Common myeloid progenitor, CD34-positive (primary cell): Measurements from ENCODE around the gene RUNDC3A.

ENCODE experiments used
- CTCF ChIA-PET: fragments of 350-600 bp; sonication (Branson Sonifier 250); formaldehyde crosslinking; loops from one replicate; lab custom pipeline; 2021; ENCODE audit warnings: antibody characterized with exemption; lab: Charles Lee
- POLR2A ChIA-PET: fragments of 350-600 bp; sonication (Branson Sonifier 250); formaldehyde crosslinking; loops from one replicate; lab custom pipeline; 2021; ENCODE audit warnings: antibody characterized with exemption; lab: Charles Lee
- DNase-seq, 3 donors: peaks; one replicate each; pipeline versions ENCODE4 v3.0.0 to v3.0.0-alpha.2; 2013
- H3K27ac ChIP-seq, 2 experiments: 1 replicate in 1 of 2; 2 replicates in 1 of 2; pipeline ENCODE4 v1.7.0; 2013; ENCODE audit warnings: inconsistent platforms in 2 of 2, low read length in 2 of 2, mild to moderate bottlenecking in 2 of 2, low read depth in 1 of 2, moderate library complexity in 1 of 2; ENCODE audit not compliant: severe bottlenecking in 2 of 2, insufficient read depth in 1 of 2, poor library complexity in 1 of 2
- H3K27me3 ChIP-seq, 5 experiments: replicated peaks in 2 of 5; 1 replicate in 3 of 5; 2 replicates in 2 of 5; pipeline versions ENCODE4 v1.6.1 to v1.7.0; 2013; ENCODE audit warnings: low read length in 4 of 5, mild to moderate bottlenecking in 2 of 5, moderate library complexity in 2 of 5, inconsistent platforms in 1 of 5; ENCODE audit not compliant: insufficient read depth in 5 of 5, control insufficient read depth in 4 of 5
- H3K36me3 ChIP-seq, 4 experiments: 1 replicate in 2 of 4; 2 replicates in 2 of 4; pipeline versions ENCODE4 v1.6.1 to v1.7.0; 2013; ENCODE audit warnings: low read length in 3 of 4, control low read depth in 1 of 4, mild to moderate bottlenecking in 1 of 4; ENCODE audit not compliant: control insufficient read depth in 4 of 4, insufficient read depth in 4 of 4
- H3K4me1 ChIP-seq, 4 experiments: 1 replicate in 3 of 4; 2 replicates in 1 of 4; pipeline versions ENCODE4 v1.6.1 to v1.7.1; 2013; ENCODE audit warnings: low read length in 3 of 4, mild to moderate bottlenecking in 3 of 4, control low read depth in 1 of 4, inconsistent platforms in 1 of 4, moderate library complexity in 1 of 4; ENCODE audit not compliant: control insufficient read depth in 4 of 4, insufficient read depth in 4 of 4; ENCODE audit errors: control extremely low read depth in 1 of 4
- H3K4me3 ChIP-seq, 7 experiments: 1 replicate in 4 of 7; 2 replicates in 3 of 7; pipeline versions ENCODE4 v1.5.1 to v1.7.0; 2013; ENCODE audit warnings: mild to moderate bottlenecking in 7 of 7, low read length in 6 of 7, moderate library complexity in 6 of 7, inconsistent platforms in 2 of 7, low read depth in 2 of 7, control low read depth in 1 of 7; ENCODE audit not compliant: insufficient read depth in 4 of 7, control insufficient read depth in 1 of 7; ENCODE audit errors: extremely low read depth in 1 of 7
- H3K9me3 ChIP-seq, 5 experiments: 1 replicate in 4 of 5; 2 replicates in 1 of 5; pipeline versions ENCODE4 v1.6.1 to v1.7.1; 2013; ENCODE audit warnings: low read length in 4 of 5, mild to moderate bottlenecking in 2 of 5, inconsistent platforms in 1 of 5, low read depth in 1 of 5, moderate library complexity in 1 of 5; ENCODE audit not compliant: control insufficient read depth in 4 of 5, insufficient read depth in 2 of 5; ENCODE audit errors: control extremely low read depth in 1 of 5
- WGBS: methylation state at CpG from one replicate; pipeline ENCODE4 v1.1.5; 2013; ENCODE audit not compliant: insufficient coverage; 5-methylcytosine and 5-hydroxymethylcytosine counted together

Gene RUNDC3A

DNA sequence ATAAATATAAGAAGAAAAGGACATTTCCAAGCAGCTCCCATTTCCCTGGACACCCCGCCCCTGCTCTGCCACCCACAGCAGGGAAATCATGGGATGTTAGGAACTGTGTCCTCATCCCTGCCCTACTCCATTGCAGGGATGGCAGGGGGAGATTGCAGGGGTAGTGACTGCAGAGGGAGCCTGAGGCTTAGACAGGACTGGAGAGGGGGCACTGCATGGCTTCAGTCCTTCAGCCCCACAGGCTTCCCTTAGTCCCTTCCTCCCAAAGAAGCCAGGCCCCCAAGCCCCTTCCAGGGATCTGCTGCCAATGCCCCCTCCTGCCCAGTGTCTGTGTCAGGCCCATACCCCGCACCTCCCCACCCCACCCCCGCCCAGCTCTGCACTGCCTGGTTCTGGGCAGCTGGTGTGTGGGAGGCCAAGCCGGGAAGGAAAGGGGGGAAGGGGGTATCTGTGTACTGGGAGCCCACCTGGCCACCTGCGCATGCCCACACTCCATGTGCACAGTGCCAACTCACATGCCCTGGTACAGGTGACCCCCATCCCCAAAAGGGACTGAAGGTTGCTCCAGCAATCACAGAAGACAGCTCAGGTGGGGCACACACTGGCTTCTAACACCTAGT is 3.3 kb downstream of the RUNDC3A start:
- CTCF ChIA-PET = interaction anchor here (1.1 to 2.7 kb wide), 2 partner anchors 17 to 101 kb away, joined by 3 to 11 read pairs; no protein-coding TSS in a partner anchor
- H3K27ac ChIP-seq = no peak overlapping the region
- H3K4me3 ChIP-seq = no peak overlapping the region
- no peak for DNase-seq
- peaks cover 2 to 47% (median 30%) of the 10 kb centered on the region in 5 experiments for H3K27me3 ChIP-seq
- H3K36me3 ChIP-seq = no peaks in the 10 kb centered on the region
- 100% methylated on average over 1 of the region's 5 CpGs for WGBS
- POLR2A ChIA-PET = no interaction called here
- H3K4me1 ChIP-seq = peaks cover 0 to 27% (median 18%) of the 10 kb centered on the region in 4 experiments
- H3K9me3 ChIP-seq = no peaks in the 10 kb centered on the region

DNA sequence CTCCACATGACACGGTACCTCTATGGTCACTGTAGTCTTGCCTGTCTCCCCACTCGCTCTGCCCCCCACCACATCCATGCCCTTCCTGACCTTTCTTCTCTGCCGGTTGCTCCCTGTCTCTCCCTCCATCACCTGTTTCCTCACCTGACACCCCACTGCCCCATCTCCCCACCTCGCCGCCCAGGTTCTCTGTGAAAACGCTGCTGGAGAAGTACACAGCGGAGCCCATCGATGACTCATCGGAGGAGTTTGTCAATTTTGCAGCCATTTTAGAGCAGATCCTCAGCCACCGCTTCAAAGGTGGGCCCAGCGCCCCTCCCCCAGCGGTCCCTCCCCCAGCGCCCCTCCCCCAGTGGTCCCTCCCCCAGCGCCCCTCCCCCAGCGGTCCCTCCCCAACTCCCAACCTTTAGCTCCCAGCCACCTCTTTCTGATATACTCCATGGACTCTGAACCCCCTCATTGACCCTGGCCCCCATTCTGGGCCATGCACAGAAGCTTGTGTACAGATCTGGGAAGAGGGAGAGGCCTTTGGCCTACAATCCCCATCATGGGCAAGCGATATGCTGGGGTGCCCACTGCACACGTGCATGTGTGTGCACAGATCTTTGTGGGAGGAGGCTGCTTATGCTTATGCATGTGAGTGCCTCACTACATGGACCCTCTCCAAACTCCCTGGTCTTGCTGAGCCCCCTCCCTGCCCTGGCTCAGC is 4.1 kb downstream of the RUNDC3A start:
- H3K4me3 ChIP-seq = no peak overlapping the region
- no peak overlapping the region for H3K27ac ChIP-seq
- no peak for DNase-seq
- CTCF ChIA-PET = no interaction called here
- H3K4me1 ChIP-seq = peaks cover 0 to 26% (median 17%) of the 10 kb centered on the region in 4 experiments
- H3K27me3 ChIP-seq = peaks cover 6 to 47% (median 30%) of the 10 kb centered on the region in 5 experiments
- POLR2A ChIA-PET = no interaction called here
- H3K36me3 ChIP-seq = no peaks in the 10 kb centered on the region
- 93% methylated on average over 11 of the region's 17 CpGs for WGBS
- H3K9me3 ChIP-seq = no peaks in the 10 kb centered on the region

DNA sequence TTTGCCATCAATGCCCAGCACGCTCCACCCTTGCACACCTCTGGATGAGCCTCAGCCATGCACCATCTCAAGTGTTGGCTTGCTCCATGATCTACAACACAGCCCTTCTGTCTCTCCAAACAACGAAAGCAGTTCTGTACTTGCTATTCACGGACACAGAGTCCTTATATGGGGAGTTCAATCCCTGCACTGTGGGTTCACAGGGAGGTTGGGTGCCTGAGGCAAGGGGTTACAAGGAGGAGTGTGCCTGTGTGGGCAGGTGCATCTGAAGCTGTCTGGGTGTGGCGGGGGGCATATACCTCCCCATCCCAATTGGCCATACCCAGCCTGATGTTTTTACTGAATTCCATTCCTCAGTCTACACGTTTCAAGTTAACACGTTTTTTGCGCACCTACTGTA is 5.6 kb downstream of the RUNDC3A start:
- Histone ChIP-seq H3K9me3 (no peaks in the 10 kb centered on the region), H3K27me3 (peaks cover 9 to 53% (median 31%) of the 10 kb centered on the region in 5 experiments), H3K4me3 (no peak overlapping the region), H3K36me3 (no peaks in the 10 kb centered on the region), H3K4me1 (peaks cover 0 to 16% (median 8%) of the 10 kb centered on the region in 4 experiments), H3K27ac (no peak overlapping the region)
- WGBS = 100% methylated on average over 3 of the region's 7 CpGs
- CTCF ChIA-PET = interaction anchor here (1.0 kb wide), 1 partner anchor 37 kb away, joined by 3 read pairs; no protein-coding TSS in a partner anchor
- POLR2A ChIA-PET = no interaction called here
- no peak for DNase-seq

DNA sequence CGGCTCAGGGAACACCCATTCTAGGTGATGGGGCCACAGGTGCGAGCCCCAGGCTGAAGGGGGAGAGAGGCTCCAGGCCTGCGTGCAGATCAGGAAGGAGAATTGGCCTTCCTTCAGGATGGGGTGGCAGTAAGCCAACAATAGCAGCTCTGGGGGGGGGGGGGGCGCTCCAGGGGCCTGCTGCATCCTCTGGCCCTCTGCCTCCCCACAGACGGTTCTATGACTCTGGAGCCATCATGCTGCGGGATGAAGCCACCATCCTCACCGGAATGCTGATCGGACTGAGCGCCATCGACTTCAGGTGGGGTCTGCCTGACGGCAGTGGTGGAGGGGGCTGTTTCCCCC is 6.1 kb downstream of the RUNDC3A start:
- H3K4me1 ChIP-seq = peaks cover 0 to 12% (median 6%) of the 10 kb centered on the region in 4 experiments
- 52% methylated on average over 6 of the region's 11 CpGs for WGBS
- no peak overlapping the region for H3K27ac ChIP-seq
- ChIA-PET POLR2A (interaction anchor here (0.9 kb wide), 1 partner anchor 9 kb away, joined by 3 read pairs; no protein-coding TSS in a partner anchor), CTCF (interaction anchor here (1.0 kb wide), 1 partner anchor 37 kb away, joined by 3 read pairs; no protein-coding TSS in a partner anchor)
- no peaks in the 10 kb centered on the region for H3K9me3 ChIP-seq
- H3K4me3 ChIP-seq = peak overlapping the region in 3 of 7 experiments; percentile 55 to 76 (median 56)
- peaks cover 9 to 53% (median 31%) of the 10 kb centered on the region in 5 experiments for H3K27me3 ChIP-seq
- H3K36me3 ChIP-seq = peaks cover 0 to 3% (median 1%) of the 10 kb centered on the region in 4 experiments
- no peak for DNase-seq

DNA sequence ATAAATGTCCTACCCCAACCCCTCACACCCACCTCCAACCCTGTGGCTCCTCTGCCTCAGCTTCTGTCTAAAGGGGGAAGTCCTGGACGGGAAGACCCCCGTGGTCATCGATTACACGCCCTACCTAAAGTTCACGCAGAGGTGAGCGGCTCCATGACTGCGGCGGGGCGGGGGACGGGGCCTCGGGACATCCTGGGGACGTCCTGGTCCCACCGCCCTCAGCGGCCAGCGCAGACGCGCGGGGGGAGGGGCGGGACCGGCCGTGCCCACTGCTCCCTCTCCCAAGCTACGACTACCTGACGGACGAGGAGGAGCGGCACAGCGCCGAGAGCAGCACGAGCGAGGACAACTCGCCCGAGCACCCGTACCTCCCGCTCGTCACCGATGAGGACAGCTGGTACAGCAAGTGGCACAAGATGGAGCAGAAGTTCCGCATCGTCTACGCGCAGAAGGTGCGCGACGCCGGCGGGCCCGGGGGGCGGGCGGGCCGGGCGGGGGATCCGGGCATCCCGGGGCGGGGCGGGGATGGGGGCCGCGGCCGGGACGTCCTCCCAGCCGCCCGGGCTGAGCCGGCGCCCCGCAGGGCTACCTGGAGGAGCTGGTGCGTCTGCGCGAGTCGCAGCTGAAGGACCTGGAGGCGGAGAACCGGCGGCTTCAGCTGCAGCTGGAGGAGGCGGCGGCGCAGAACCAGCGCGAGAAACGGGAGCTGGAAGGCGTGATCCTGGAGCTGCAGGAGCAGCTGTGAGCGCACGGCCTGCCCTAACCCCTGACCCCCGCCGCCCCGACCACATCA is 6.7 kb downstream of the RUNDC3A start:
- Histone ChIP-seq H3K27ac (no peak overlapping the region), H3K36me3 (peaks cover 0 to 8% (median 6%) of the 10 kb centered on the region in 4 experiments), H3K9me3 (no peaks in the 10 kb centered on the region), H3K4me1 (peaks cover 0 to 12% (median 6%) of the 10 kb centered on the region in 4 experiments), H3K4me3 (peak overlapping the region in 4 of 7 experiments; percentile 36 to 76 (median 56)), H3K27me3 (peaks cover 9 to 53% (median 31%) of the 10 kb centered on the region in 5 experiments)
- peak in 2 of 3 donors; percentile 60 to 69 for DNase-seq
- ChIA-PET POLR2A (interaction anchor here (0.6 to 0.9 kb wide), 2 partner anchors 9 to 97 kb away, joined by 3 read pairs; no protein-coding TSS in a partner anchor), CTCF (interaction anchor here (1.0 to 1.2 kb wide), 2 partner anchors 36 to 90 kb away, joined by 3 read pairs; no protein-coding TSS in a partner anchor)
- WGBS = under 1% methylated on average over 54 of the region's 81 CpGs

DNA sequence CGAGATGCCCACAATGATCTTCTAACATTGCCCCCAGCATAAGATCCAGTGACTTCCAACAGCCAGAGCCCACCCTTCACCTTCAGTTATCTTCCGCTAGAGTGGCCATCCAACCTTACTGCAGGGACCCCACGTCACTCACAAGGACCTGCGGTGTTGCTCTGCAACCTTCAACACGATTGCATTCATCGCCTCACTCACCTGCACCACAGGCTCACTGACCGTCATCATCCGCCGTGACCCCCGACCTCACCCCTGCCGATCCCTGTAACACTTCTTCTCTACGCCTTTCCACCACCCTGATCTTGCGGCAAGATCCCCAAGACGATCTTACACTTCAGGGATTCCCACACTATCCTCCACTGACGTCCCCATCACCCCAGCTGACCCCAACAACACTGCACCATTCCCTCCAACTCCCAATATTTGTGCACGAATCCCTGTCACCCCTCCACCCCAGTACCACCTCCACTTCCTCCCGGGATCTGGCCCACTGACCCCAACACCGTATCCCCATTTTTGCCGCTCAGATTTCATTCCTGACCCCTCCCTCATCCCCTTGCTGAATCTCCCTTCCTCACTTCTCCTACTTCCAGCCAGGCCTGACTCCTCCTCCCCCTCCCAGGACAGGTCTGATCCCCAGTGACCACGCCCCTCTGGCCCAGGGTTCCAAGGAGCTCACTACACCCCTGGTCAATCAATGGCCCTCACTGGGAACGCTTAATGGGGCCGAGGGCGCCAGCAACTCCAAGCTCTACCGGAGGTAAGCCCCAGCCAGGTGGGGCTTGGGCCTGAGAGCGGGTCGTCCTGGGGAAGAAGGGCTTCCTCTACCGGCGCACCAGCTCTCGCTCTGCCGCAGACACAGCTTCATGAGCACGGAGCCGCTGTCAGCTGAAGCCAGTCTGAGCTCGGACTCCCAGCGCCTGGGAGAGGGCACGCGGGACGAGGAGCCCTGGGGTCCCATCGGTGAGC is 7.6 kb downstream of the RUNDC3A start:
- H3K27ac ChIP-seq = no peak overlapping the region
- WGBS = 7% methylated on average over 36 of the region's 38 CpGs
- peaks cover 0 to 18% (median 13%) of the 10 kb centered on the region in 4 experiments for H3K36me3 ChIP-seq
- H3K27me3 ChIP-seq = peaks cover 9 to 53% (median 31%) of the 10 kb centered on the region in 5 experiments
- H3K9me3 ChIP-seq = no peaks in the 10 kb centered on the region
- H3K4me3 ChIP-seq = peak overlapping the region in 2 of 7 experiments; percentile 26 to 76
- ChIA-PET POLR2A (interaction anchor here (0.6 to 1.1 kb wide), 2 partner anchors 95 to 98 kb away, joined by 3 read pairs; no protein-coding TSS in a partner anchor), CTCF (interaction anchor here (0.6 to 1.6 kb wide), 5 partner anchors 30 to 108 kb away, joined by 3 to 5 read pairs (median 3); partner anchors contain the start of gene GRN)
- H3K4me1 ChIP-seq = peaks cover 0 to 12% (median 5%) of the 10 kb centered on the region in 4 experiments
- peak in 2 of 3 donors; percentile 23 to 24 for DNase-seq
